Right lobe of liver (tissue), 4 donors: ENCODE measurements around the gene PRSS8.

Source experiments
- CTCF ChIP-seq, 4 donors: fragments of 200-600 bp in 3 of 4; fragments of 450-650 bp in 1 of 4; IDR thresholded peaks; one replicate each; pipeline versions ENCODE4 v1.5.1 to v1.8.0; 2016 to 2022; ENCODE audit warnings: antibody characterized with exemption in 4 of 4, mild to moderate bottlenecking in 2 of 4
- POLR2A ChIP-seq: fragments of 450-650 bp; IDR thresholded peaks from one replicate; pipeline ENCODE4 v1.6.1; 2017; ENCODE audit warnings: antibody characterized with exemption, mild to moderate bottlenecking
- donor health status: DM: no; HTN: no; CAD: no.
- donor health status: DM: no; HTN: no; CAD: no.
- donor health status: DM: no; HTN: yes; CAD: no.

DNA sequence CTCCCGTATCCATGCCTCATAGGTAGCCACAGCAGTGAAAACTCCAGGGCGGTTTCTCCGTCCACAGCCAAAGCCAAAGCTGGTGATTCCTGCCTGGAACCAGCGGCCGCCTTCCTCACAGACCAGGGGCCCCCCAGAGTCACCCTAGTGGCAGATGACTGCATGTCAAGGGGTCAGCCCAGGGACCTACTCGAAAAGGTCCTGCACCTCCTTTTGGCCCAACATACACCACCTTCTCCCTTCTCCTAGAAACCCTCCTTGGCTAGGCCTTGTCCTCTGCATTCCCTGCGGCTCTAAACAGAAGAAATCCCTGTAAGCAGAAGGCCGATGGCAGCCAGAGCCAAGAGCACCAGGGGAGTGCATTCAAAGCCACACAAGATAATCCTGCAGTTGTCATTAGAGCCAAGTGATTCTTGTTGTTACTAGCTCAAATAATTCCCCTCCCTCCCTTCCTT lies 8.2 kb upstream of the PRSS8 start:
- TF ChIP-seq CTCF (IDR thresholded peaks at IDR 0.05) = no peak
- TF ChIP-seq POLR2A = no peak
